OCI-LY7 (cell line): ENCODE results near the gene HRC. TPM values are rescaled to one million over a fixed set of nuclear protein-coding genes. Genes with fewer than 3 reads are reported as not detected.

Source experiments
- BruUV-seq: library from RNA; stranded (reverse); fragments of 400-500 nt; replicated peaks from 2 replicates; lab custom pipeline; 2021; lab: Mats Ljungman, UMichigan
- CTCF ChIA-PET: fragments of 300-600 bp; sonication (Branson Sonifier 250); formaldehyde crosslinking; loops from one replicate; lab custom pipeline; 2022; ENCODE audit warnings: antibody characterized with exemption; ENCODE audit not compliant: unreplicated experiment; lab: Charles Lee
- POLR2A ChIA-PET: fragments of 300-600 bp; sonication (Branson Sonifier 250); formaldehyde crosslinking; loops from one replicate; lab custom pipeline; 2022; ENCODE audit warnings: antibody characterized with exemption; lab: Charles Lee
- DNase-seq: peaks from one replicate; pipeline ENCODE4 v3.0.0-alpha.2; 2015; ENCODE audit warnings: low spot score
- H2AFZ ChIP-seq: fragments of 200-600 bp; sonication (generic), shearing (Covaris generic); 2 replicates; pipeline ENCODE4 v1.6.1; 2014; ENCODE audit warnings: mild to moderate bottlenecking, antibody characterized with exemption, low read length, moderate library complexity
- H3K27ac ChIP-seq: fragments of 200-600 bp; sonication (generic); 2 replicates; pipeline ENCODE4 v1.5.1; 2014; ENCODE audit warnings: mixed run types, low read depth, mild to moderate bottlenecking, moderate library complexity, low read length, inconsistent platforms; ENCODE audit not compliant: poor library complexity, severe bottlenecking
- H3K36me3 ChIP-seq: fragments of 200-600 bp; sonication (generic); 2 replicates; pipeline ENCODE4 v1.6.1; 2014; ENCODE audit warnings: mild to moderate bottlenecking, antibody characterized with exemption, low read length, moderate library complexity, mixed read lengths; ENCODE audit not compliant: insufficient read depth
- H3K4me1 ChIP-seq: fragments of 200-600 bp; sonication (generic); 2 replicates; pipeline ENCODE4 v1.5.1; 2014; ENCODE audit warnings: mild to moderate bottlenecking, low read length; ENCODE audit not compliant: insufficient read depth, poor library complexity, severe bottlenecking
- H3K4me2 ChIP-seq: fragments of 200-600 bp; sonication (generic); 2 replicates; pipeline ENCODE4 v1.6.1; 2014; ENCODE audit warnings: mild to moderate bottlenecking, low read length
- H3K4me3 ChIP-seq: fragments of 200-600 bp; sonication (generic); 2 replicates; pipeline ENCODE4 v1.5.1; 2014; ENCODE audit warnings: mild to moderate bottlenecking, low read depth, low read length; ENCODE audit not compliant: poor library complexity, severe bottlenecking
- H3K79me2 ChIP-seq: fragments of 200-600 bp; sonication (generic); 2 replicates; pipeline ENCODE4 v1.6.1; 2016; ENCODE audit warnings: low read depth, mild to moderate bottlenecking, low read length, moderate library complexity, mixed read lengths; ENCODE audit not compliant: insufficient read depth
- H3K9me2 ChIP-seq: fragments of 200-600 bp; sonication (generic); 2 replicates; pipeline ENCODE4 v1.6.1; 2016; ENCODE audit warnings: mild to moderate bottlenecking, low read length, mixed read lengths; ENCODE audit not compliant: insufficient read depth
- H3K9me3 ChIP-seq: fragments of 200-600 bp; sonication (generic); 2 replicates; pipeline ENCODE4 v1.6.1; 2014; ENCODE audit warnings: mild to moderate bottlenecking, mixed run types, low read length, mixed read lengths
- H4K20me1 ChIP-seq: fragments of 200-600 bp; sonication (generic); 2 replicates; pipeline ENCODE4 v1.6.1; 2014; ENCODE audit warnings: mild to moderate bottlenecking, antibody characterized with exemption, low read length, moderate library complexity, mixed read lengths; ENCODE audit not compliant: insufficient read depth
- EZH2phosphoT487 ChIP-seq: fragments of 200-600 bp; sonication (generic); IDR thresholded peaks from 2 replicates; pipeline ENCODE4 v1.6.1; 2018; ENCODE audit warnings: low read depth, borderline replicate concordance, mild to moderate bottlenecking, mixed run types, antibody characterized with exemption, low read length, moderate library complexity, mixed read lengths
- intact Hi-C: fragments of 100-400 bp; cut with micrococcal nuclease; formaldehyde crosslinking; loops from one replicate; pipeline ENCODE4 v1.10.0; 2022; ENCODE audit not compliant: unreplicated experiment
- total RNA-seq, 2 experiments: library from RNA; depleted of rRNA in 1 of 2; stranded (reverse); fragments of >200 nt in 1 of 2; shearing (Covaris generic) in 1 of 2; gene quantifications; 2 replicates each; pipeline ENCODE4 v1.2.3, GENCODE V29; 2014 to 2022
- TF ChIP-seq, protein P1 (sequence below): fragments of 200-600 bp; sonication (generic); conservative IDR thresholded peaks from 2 replicates; pipeline ENCODE4 v1.5.1; 2014; ENCODE audit warnings: mild to moderate bottlenecking, antibody characterized with exemption, low read length, moderate library complexity, mixed read lengths

Gene HRC
- total RNA-seq, 2 experiments from 2014 or later, result not detected

DNA sequence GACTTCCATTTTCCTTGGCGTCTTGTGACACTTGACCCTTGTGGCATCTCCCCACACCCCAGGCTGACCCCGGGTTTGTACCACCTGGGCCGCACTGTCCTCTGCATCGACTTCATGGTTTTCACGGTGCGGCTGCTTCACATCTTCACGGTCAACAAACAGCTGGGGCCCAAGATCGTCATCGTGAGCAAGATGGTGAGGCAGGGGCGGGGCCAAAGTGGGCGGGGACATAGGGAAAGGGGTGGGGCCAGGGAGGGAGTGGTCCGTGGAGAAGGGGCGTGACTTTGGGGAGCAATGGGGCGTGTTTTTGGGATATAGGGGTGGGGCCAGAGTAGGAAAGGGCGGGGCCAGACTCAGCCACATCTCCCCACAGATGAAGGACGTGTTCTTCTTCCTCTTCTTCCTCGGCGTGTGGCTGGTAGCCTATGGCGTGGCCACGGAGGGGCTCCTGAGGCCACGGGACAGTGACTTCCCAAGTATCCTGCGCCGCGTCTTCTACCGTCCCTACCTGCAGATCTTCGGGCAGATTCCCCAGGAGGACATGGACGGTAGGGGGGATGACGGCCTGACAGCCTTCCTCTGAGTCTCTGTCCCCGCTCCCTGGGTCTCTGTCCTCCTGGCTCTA, 45.2 kb upstream of the HRC start:
- peak overlapping the region; percentile 35 for H3K27ac ChIP-seq
- no peaks in the 10 kb centered on the region for H3K9me2 ChIP-seq
- TF ChIP-seq EZH2phosphoT487, result no peak
- TF ChIP-seq, protein P1, sequence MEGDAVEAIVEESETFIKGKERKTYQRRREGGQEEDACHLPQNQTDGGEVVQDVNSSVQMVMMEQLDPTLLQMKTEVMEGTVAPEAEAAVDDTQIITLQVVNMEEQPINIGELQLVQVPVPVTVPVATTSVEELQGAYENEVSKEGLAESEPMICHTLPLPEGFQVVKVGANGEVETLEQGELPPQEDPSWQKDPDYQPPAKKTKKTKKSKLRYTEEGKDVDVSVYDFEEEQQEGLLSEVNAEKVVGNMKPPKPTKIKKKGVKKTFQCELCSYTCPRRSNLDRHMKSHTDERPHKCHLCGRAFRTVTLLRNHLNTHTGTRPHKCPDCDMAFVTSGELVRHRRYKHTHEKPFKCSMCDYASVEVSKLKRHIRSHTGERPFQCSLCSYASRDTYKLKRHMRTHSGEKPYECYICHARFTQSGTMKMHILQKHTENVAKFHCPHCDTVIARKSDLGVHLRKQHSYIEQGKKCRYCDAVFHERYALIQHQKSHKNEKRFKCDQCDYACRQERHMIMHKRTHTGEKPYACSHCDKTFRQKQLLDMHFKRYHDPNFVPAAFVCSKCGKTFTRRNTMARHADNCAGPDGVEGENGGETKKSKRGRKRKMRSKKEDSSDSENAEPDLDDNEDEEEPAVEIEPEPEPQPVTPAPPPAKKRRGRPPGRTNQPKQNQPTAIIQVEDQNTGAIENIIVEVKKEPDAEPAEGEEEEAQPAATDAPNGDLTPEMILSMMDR, result no peak
- no peaks in the 10 kb centered on the region for H3K9me3 ChIP-seq
- no peaks in the 10 kb centered on the region for H3K79me2 ChIP-seq
- peak; percentile 76 for DNase-seq
- H2AFZ ChIP-seq, result peak overlapping the region; percentile 49; the same call in 1 of the 2 replicates
- ChIA-PET CTCF (no interaction called here), POLR2A (interaction anchor here (0.6 kb wide), 2 partner anchors 99 to 505 kb away, joined by 3 to 7 read pairs; partner anchors contain the start of gene FUT2)
- no TSS peak for BruUV-seq
- intact Hi-C loops, result no loop called here
- H4K20me1 ChIP-seq, result no peaks in the 10 kb centered on the region
- peaks cover 9% of the 10 kb centered on the region for H3K36me3 ChIP-seq
- H3K4me2 ChIP-seq, result peak overlapping the region; percentile 49
- H3K4me1 ChIP-seq, result peaks cover 26% of the 10 kb centered on the region
- peak overlapping the region; percentile 71 for H3K4me3 ChIP-seq

DNA sequence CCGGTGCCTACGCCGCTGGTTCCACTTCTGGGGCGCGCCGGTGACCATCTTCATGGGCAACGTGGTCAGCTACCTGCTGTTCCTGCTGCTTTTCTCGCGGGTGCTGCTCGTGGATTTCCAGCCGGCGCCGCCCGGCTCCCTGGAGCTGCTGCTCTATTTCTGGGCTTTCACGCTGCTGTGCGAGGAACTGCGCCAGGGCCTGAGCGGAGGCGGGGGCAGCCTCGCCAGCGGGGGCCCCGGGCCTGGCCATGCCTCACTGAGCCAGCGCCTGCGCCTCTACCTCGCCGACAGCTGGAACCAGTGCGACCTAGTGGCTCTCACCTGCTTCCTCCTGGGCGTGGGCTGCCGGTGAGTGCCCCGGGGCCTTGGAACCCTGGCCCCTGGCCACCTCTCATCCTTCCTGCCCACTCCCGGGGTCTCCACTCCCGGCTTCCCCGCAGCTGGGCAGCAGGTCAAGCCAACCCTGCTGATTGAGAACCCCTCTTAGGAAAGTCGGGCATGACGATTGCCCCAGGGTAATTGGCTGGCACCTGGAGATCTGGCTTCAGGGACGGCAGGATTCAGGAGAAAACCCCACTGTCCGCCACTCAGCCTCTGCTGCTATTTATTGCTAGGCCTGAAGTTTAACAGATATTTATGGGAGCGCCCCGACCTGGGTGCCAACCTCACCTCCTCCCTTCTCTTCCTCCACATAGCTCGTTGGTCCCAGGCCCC, 41.5 kb upstream of the HRC start:
- Histone ChIP-seq H2AFZ (no peak overlapping the region), H3K27ac (no peak overlapping the region), H3K4me3 (no peak overlapping the region), H3K36me3 (no peaks in the 10 kb centered on the region), H3K4me2 (no peak overlapping the region), H3K4me1 (peaks cover 7% of the 10 kb centered on the region), H3K9me3 (no peaks in the 10 kb centered on the region), H3K79me2 (no peaks in the 10 kb centered on the region), H4K20me1 (no peaks in the 10 kb centered on the region), H3K9me2 (no peaks in the 10 kb centered on the region)
- no peak for DNase-seq
- intact Hi-C loops, result no loop called here
- no TSS peak for BruUV-seq
- ChIA-PET CTCF (no interaction called here), POLR2A (no interaction called here)
- TF ChIP-seq, protein P1, result no peak

DNA sequence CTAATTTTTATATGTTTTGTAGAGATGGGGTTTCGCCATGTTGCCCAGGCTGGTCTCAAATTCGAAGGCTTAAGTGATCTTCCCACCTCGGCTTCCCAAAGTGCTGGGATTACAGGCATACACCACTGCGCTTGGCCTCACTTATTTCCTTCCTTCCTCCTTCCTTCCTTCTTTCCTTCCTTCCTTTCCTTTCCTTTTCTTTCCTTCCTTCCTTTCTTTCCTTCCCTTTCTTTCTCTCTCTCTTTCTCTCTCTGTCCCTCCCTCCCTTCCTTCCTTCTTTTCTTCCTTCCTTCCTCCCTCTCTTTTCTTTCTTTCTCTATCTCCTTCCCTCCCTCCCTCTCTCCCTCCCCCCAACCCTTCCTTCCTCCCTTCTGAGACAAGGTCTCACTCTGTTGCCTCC, 39.2 kb upstream of the HRC start:
- ChIA-PET CTCF (no interaction called here), POLR2A (no interaction called here)

More for the DNA sequence above, 39.2 kb upstream of the HRC start:
- Histone ChIP-seq H3K9me3 (no peaks in the 10 kb centered on the region), H4K20me1 (no peaks in the 10 kb centered on the region), H3K27ac (no peak overlapping the region), H3K4me3 (no peak overlapping the region), H3K9me2 (no peaks in the 10 kb centered on the region), H3K4me1 (peaks cover 4% of the 10 kb centered on the region), H3K4me2 (no peak overlapping the region), H3K79me2 (no peaks in the 10 kb centered on the region), H2AFZ (no peak overlapping the region), H3K36me3 (no peaks in the 10 kb centered on the region)
- TF ChIP-seq, protein P1, result no peak
- no peak for TF ChIP-seq EZH2phosphoT487
- BruUV-seq, result no TSS peak
- no peak for DNase-seq
- intact Hi-C loops, result no loop called here
